HG03196 (cell line): ENCODE data around the gene ANK3.

ENCODE experiments used
- ATAC-seq: cut with Tn5 transposase; IDR thresholded peaks from one replicate; pipeline ENCODE4 v1.9.1; 2021; ENCODE audit not compliant: unreplicated experiment

ANK3 gene

GRCh38 chr10:60389413-60390025 lies at the start of gene ANK3:
Gene ANK3, minus strand, starts transcription at chr10:60389875. Its CDS starts 337 bp downstream, at chr10:60389538.
- ATAC-seq, result no peak

GRCh38 chr10:60434418-60435046 lies 44.9 kb upstream of the ANK3 start:
- ATAC-seq, result no peak

GRCh38 chr10:60433684-60434083 lies 44.0 kb upstream of the ANK3 start:
- ATAC-seq, result no peak

DNA sequence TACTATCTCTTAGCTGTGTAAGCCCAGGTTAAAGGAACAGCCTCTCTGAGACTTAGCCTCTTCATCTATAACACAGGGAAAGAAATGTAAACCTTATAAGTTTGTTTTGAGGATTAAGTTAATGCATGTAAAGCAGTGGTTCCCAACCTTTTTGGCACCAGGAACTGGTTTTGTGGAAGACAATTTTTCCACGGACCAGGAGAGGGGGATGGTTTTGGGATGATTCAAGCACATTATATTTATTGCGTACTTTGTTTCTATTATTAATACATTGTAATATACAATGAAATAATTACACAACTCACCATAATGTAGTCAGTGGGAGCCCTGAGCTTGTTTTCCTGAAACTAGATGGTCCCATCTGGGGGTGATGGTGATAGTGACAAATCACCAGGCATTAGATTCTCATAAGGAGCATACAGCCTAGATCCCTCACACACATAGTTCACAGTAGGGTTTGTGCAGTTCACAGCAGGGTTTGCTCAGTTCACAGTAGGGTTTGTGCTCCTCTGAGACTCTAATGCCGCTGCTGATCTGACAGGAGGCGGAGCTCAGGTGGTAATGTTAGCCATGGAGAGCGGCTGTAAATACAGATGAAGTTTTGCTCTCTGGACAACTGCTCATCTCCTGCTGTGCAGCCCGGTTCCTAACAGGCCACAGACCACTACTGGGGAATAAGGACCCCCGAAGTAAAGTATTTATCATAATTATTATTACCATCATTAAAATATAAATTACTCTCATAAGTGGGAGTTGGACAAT lies 41.3 kb upstream of the ANK3 start:
- no peak for ATAC-seq

GRCh38 chr10:60430017-60430416 lies 40.3 kb upstream of the ANK3 start:
- no peak for ATAC-seq

GRCh38 chr10:60429084-60429849 lies 39.6 kb upstream of the ANK3 start:
- no peak for ATAC-seq

- no peak for ATAC-seq
These were observed 38.7 kb upstream of the ANK3 start for GRCh38 chr10:60428387-60428737.

DNA sequence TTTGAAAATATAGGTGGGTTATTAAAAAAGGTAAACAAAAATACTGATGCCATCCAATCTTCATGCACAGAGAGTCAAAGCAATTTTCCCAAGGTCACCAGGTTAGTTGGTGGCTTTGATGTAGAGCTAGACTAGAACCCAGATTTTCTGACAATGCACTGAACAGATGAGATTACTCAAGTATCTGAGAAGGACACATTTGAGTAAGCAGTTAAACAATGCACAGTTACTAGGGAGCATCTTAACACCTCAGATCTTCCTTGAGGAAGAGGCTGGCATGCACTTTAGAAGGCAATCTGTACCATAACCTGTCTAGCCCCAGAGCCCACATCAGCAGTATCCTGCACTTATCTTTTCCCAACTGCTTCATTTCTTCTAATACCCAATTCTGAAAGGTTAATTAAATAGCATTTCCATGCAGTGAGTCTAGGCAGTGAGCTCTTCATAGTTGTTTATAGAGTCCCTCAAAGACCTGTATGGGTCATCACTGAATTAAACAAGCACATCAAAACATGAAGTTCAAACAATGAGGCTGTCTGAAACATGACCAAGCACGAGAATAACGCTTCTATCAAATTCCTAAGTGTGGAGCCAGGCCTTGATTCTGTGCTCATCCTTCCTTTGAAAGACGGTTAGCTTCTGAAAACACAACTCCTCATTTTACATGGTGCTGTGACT lies 38.2 kb upstream of the ANK3 start:
- ATAC-seq, result no peak

DNA sequence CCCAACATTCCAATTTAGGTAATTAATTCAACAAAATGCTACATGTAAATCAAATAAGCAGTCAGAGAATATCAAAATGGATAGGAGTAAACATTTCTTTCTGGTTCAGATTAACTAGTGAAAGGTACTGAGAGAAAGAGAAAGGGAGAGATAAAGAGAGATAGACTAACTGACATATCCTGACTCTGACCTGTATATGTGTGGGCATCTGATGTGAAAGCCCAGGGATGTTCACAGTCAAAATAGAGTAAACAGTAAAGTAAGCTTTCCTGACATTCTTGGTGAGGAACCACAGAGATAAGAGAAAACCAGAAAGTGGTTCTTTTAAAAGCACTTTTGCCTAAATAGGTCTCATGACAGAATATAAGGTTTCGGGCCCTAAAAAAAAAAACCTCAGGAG lies 37.5 kb upstream of the ANK3 start:
- no peak for ATAC-seq

GRCh38 chr10:60426425-60426824 lies 36.8 kb upstream of the ANK3 start:
- ATAC-seq, result no peak

DNA sequence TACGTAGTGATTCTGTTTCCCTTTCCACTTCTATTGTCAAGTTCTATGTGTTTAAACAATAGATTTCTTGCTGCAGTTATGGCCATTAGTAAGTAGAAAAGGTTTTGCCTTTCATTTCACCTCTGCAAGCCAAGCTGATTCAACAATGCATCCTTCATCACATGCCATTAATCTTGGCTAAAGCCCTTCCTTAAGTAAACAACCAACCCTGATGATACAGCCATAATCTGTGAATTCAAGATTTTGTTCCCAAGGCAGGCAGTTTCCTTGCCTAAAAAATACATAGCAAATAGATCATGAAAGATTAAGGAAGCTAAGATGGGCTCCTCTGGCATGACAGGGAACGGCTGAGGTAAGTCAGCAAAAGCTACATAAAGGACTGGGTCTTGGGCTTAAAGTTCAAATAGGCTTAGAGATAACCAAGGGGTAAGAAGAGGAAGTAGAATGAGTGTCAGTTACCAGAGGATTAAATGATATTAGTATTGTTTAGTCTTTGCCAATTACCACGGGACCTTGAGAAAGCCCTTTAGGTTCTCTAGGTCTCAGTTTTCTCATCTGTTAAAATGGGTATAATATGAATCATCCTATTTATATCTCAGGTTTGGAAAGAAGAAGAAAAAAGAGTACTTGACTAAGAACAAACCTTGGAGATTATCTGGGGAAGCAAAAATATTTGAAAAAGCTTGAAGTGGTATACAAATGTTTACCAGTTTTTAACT lies 35.9 kb upstream of the ANK3 start:
- no peak for ATAC-seq

DNA sequence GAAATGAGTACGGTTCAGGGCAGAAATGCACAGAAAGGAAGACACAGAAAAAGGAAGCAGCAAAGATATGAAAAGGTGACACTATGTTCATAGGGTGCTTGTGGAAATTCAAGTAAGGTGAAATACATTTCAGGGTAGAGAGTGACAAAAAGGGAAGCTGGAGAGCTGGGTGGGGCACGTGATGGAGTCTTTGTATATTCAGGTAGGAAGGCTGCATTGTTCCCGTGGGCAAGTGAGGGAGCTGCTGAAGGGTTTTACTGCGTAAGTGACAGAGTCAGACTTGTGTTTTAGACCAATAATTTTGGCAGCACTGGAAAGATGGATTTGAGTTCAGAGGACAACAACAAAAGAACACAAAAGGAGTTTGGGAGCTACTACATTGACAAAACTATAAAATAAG lies 35.3 kb upstream of the ANK3 start:
- no peak for ATAC-seq

GRCh38 chr10:60423920-60424319 lies 34.2 kb upstream of the ANK3 start:
- no peak for ATAC-seq

- no peak for ATAC-seq
These were observed 33.1 kb upstream of the ANK3 start for GRCh38 chr10:60422809-60423208.

GRCh38 chr10:60420991-60421894 lies 31.6 kb upstream of the ANK3 start:
- ATAC-seq, result no peak

DNA sequence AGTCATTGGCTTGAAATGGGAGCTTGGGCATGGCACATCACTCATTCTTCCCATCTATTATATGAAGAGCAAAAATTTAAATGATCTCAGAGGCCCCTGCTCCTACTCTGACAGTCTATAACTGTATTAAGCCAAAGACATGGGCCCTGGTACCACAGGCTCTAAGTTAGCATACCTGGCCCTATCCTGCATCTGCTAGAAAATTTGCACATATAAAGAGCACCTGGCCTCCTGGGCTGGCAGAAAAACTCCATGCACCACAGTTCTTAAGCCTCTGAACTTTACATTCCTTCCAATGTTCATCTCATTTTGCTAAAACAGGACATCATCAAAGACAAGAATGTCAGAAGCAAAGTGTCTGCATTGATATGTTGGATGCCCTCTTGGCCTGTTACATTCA lies 29.6 kb upstream of the ANK3 start:
- no peak for ATAC-seq

DNA sequence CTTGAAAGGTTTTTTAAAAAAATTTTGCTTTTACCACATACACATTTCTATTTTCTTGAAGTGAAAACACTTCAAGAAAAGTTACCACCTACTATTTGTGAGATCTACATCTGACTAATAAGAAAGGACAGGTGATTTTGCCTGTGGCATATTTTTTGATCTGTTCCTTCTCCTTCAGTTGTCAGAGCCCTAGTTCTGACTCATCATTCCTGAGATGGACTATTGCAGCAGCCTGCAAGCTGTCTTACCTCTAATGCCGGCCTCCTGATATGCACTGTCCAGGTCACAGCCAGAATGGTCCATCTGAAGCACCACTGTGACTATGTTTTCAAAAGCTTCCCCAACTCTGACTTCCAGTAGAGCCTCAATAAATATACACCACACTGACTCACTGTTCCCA lies 28.2 kb upstream of the ANK3 start:
- no peak for ATAC-seq

- ATAC-seq, result no peak
These were observed 27.3 kb upstream of the ANK3 start for GRCh38 chr10:60417024-60417423.

- ATAC-seq, result no peak
These were observed 25.4 kb upstream of the ANK3 start for GRCh38 chr10:60414877-60415585.
